ENCODE data around the gene TGFB1I1.

DNA sequence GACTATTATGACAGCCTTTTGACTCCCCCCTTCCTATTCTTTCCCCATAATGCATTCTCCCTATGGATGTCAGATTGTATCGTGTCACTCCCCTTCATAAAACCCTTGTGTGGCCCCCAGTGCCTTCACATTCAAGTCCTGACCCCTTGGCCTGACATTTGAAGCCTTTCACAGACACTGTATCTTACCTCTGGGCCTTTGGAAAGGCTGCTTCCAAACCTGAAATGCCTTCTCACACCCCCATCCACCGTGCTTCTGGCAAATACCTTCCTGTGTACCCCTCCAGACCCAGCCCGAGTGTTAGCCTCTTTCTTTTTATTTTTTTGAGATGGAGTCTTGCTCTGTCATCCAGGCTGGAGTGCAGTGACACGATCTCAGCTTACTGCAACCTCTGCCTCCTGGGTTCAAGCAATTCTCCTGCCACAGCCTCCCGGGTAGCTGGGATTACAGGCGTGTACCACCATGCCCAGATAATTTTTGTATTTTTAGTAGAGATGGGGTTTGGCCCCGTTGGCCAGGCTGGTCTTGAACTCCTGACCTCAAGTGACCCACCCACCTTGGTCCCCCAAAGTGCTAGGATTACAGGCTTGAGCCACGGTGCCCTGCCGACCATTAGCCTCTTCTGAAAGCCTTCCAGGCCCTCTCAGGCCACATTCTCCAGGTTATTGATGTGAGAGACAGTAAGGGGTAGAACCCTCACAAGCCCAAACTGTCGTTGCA, 10.6 kb upstream of the TGFB1I1 start:
- no peak for TF ChIP-seq CHD4 (IDR thresholded peaks at IDR 0.05; ENCODE audit: borderline replicate concordance)
- TF ChIP-seq, protein P1, sequence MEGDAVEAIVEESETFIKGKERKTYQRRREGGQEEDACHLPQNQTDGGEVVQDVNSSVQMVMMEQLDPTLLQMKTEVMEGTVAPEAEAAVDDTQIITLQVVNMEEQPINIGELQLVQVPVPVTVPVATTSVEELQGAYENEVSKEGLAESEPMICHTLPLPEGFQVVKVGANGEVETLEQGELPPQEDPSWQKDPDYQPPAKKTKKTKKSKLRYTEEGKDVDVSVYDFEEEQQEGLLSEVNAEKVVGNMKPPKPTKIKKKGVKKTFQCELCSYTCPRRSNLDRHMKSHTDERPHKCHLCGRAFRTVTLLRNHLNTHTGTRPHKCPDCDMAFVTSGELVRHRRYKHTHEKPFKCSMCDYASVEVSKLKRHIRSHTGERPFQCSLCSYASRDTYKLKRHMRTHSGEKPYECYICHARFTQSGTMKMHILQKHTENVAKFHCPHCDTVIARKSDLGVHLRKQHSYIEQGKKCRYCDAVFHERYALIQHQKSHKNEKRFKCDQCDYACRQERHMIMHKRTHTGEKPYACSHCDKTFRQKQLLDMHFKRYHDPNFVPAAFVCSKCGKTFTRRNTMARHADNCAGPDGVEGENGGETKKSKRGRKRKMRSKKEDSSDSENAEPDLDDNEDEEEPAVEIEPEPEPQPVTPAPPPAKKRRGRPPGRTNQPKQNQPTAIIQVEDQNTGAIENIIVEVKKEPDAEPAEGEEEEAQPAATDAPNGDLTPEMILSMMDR (IDR thresholded peaks at IDR 0.05) = no peak
- no peak for TF ChIP-seq EP300 (IDR thresholded peaks at IDR 0.05)
- no peak for TF ChIP-seq FOSL2 (IDR thresholded peaks at IDR 0.05)
- no peak for TF ChIP-seq FOSL2 (CRISPR knock-in tag; IDR thresholded peaks at IDR 0.05)
- no peak for TF ChIP-seq MAZ (IDR thresholded peaks at IDR 0.05; ENCODE audit: borderline replicate concordance, low read depth, low read length)

All from A549 (cell line).